Measurements from ENCODE around the gene RPS6KC1.

The RPS6KC1 gene

DNA sequence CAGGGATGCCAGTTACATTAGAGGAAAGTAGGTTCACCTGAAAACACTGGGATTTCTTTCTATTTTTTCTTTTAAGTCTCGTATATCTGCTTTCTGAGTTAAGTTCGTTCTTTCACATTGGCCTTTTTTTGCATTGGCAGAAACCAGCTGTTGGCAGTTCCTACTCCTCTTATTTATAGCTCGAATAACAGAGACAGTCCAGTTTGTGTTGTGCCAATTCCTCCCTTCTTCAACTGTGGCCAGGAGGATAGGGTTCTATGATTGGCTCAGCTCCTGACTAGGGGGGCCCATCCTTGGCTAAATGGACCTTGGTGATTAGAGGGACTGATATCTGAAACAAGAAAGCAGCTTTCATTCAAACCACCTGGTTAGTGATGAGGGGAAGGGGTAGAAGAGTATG is 115.8 kb downstream of the RPS6KC1 start:
- TF ChIP-seq, protein P1, sequence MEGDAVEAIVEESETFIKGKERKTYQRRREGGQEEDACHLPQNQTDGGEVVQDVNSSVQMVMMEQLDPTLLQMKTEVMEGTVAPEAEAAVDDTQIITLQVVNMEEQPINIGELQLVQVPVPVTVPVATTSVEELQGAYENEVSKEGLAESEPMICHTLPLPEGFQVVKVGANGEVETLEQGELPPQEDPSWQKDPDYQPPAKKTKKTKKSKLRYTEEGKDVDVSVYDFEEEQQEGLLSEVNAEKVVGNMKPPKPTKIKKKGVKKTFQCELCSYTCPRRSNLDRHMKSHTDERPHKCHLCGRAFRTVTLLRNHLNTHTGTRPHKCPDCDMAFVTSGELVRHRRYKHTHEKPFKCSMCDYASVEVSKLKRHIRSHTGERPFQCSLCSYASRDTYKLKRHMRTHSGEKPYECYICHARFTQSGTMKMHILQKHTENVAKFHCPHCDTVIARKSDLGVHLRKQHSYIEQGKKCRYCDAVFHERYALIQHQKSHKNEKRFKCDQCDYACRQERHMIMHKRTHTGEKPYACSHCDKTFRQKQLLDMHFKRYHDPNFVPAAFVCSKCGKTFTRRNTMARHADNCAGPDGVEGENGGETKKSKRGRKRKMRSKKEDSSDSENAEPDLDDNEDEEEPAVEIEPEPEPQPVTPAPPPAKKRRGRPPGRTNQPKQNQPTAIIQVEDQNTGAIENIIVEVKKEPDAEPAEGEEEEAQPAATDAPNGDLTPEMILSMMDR (conservative IDR thresholded peaks at IDR 0.05; ENCODE audit: low read depth, low read length), result no peak
- Histone ChIP-seq H4K20me1 (ENCODE audit: insufficient read depth) (no peaks in the 10 kb centered on the region), H2AFZ (ENCODE audit: low read depth) (no peak overlapping the region), H3K4me3 (IDR thresholded peaks at IDR 0.05; ENCODE audit: insufficient read depth, low read depth, low read length) (no peak overlapping the region), H3K36me3 (ENCODE audit: insufficient read depth) (no peaks in the 10 kb centered on the region), H3K4me1 (ENCODE audit: low read depth, poor library complexity, severe bottlenecking) (peaks cover 11% of the 10 kb centered on the region), H3K27ac (no peak overlapping the region), H3K9ac (no peak overlapping the region), H3K27me3 (ENCODE audit: insufficient read depth, low read depth) (no peaks in the 10 kb centered on the region), H3K79me2 (ENCODE audit: insufficient read depth, low read depth) (no peaks in the 10 kb centered on the region), H3K4me2 (no peak overlapping the region)

GRCh38 chr1:213171711-213172110 is 120.7 kb downstream of the RPS6KC1 start:
- Histone ChIP-seq H3K27me3 (ENCODE audit: insufficient read depth, low read depth) (no peaks in the 10 kb centered on the region), H3K36me3 (ENCODE audit: insufficient read depth) (no peaks in the 10 kb centered on the region), H2AFZ (ENCODE audit: low read depth) (no peak overlapping the region), H3K4me1 (ENCODE audit: low read depth, poor library complexity, severe bottlenecking) (peaks cover 24% of the 10 kb centered on the region), H3K79me2 (ENCODE audit: insufficient read depth, low read depth) (no peaks in the 10 kb centered on the region), H3K4me3 (IDR thresholded peaks at IDR 0.05; ENCODE audit: insufficient read depth, low read depth, low read length) (no peak overlapping the region), H3K4me2 (peak overlapping the region; percentile 16; the same call in 1 of the 2 replicates), H4K20me1 (ENCODE audit: insufficient read depth) (no peaks in the 10 kb centered on the region), H3K27ac (no peak overlapping the region; the same call in 1 of the 2 replicates), H3K9ac (no peak overlapping the region)
- TF ChIP-seq, protein P1 (conservative IDR thresholded peaks at IDR 0.05; ENCODE audit: low read depth, low read length), result no peak

GRCh38 chr1:213176341-213176740 is 125.3 kb downstream of the RPS6KC1 start:
- Histone ChIP-seq H3K27ac (no peak overlapping the region), H2AFZ (ENCODE audit: low read depth) (no peak overlapping the region), H3K9ac (no peak overlapping the region), H3K4me1 (ENCODE audit: low read depth, poor library complexity, severe bottlenecking) (peaks cover 18% of the 10 kb centered on the region), H3K27me3 (ENCODE audit: insufficient read depth, low read depth) (no peaks in the 10 kb centered on the region), H3K79me2 (ENCODE audit: insufficient read depth, low read depth) (no peaks in the 10 kb centered on the region), H4K20me1 (ENCODE audit: insufficient read depth) (no peaks in the 10 kb centered on the region), H3K4me3 (IDR thresholded peaks at IDR 0.05; ENCODE audit: insufficient read depth, low read depth, low read length) (no peak overlapping the region), H3K4me2 (no peak overlapping the region), H3K36me3 (ENCODE audit: insufficient read depth) (no peaks in the 10 kb centered on the region)
- TF ChIP-seq, protein P1 (conservative IDR thresholded peaks at IDR 0.05; ENCODE audit: low read depth, low read length), result no peak

GRCh38 chr1:213179784-213180183 is 128.7 kb downstream of the RPS6KC1 start:
- Histone ChIP-seq H3K27me3 (ENCODE audit: insufficient read depth, low read depth) (no peaks in the 10 kb centered on the region), H3K79me2 (ENCODE audit: insufficient read depth, low read depth) (no peaks in the 10 kb centered on the region), H3K4me1 (ENCODE audit: low read depth, poor library complexity, severe bottlenecking) (no peaks in the 10 kb centered on the region), H3K4me2 (no peak overlapping the region), H4K20me1 (ENCODE audit: insufficient read depth) (no peaks in the 10 kb centered on the region), H3K9ac (no peak overlapping the region), H2AFZ (ENCODE audit: low read depth) (no peak overlapping the region), H3K4me3 (IDR thresholded peaks at IDR 0.05; ENCODE audit: insufficient read depth, low read depth, low read length) (no peak overlapping the region), H3K27ac (no peak overlapping the region), H3K36me3 (ENCODE audit: insufficient read depth) (no peaks in the 10 kb centered on the region)
- TF ChIP-seq, protein P1 (conservative IDR thresholded peaks at IDR 0.05; ENCODE audit: low read depth, low read length), result no peak
